HEK293 (cell line): ENCODE results near the gene ECM2.

Source experiments
- CTCF ChIP-seq: fragments of 450-650 bp; formaldehyde crosslinking; IDR thresholded peaks from 2 replicates; pipeline ENCODE4 v1.5.1; 2016; ENCODE audit warnings: missing biosample characterization, missing genetic modification characterization
- ZNF114 ChIP-seq: fragments of 450-650 bp; formaldehyde crosslinking; IDR thresholded peaks from 2 replicates; pipeline ENCODE4 v1.5.0; 2017; ENCODE audit warnings: missing biosample characterization, missing genetic modification characterization

- no peak for TF ChIP-seq ZNF114 (tag by site-specific recombination)
- no peak for TF ChIP-seq CTCF (tag by site-specific recombination)
Observed at GRCh38 chr9:92563116-92564100, 27.6 kb upstream of the ECM2 start.
